NCI-H146 treated with DMSO at 0.1 percent for 48 hours (cell line): ENCODE results near the gene ANKRD30A.
A peak's percentile ranks its signal among the peaks of the same experiment; 100 is the strongest.
"Not testable (repeated sequence)": the region's sequence is repeated elsewhere in the genome, so short reads cannot be mapped to it uniquely, and the experiment has no call there.

ENCODE experiments used
- DNase-seq: peaks from one replicate; lab custom pipeline; 2025; ENCODE audit not compliant: unreplicated experiment; lab: John Stamatoyannopoulos, UW

The ANKRD30A gene

DNA sequence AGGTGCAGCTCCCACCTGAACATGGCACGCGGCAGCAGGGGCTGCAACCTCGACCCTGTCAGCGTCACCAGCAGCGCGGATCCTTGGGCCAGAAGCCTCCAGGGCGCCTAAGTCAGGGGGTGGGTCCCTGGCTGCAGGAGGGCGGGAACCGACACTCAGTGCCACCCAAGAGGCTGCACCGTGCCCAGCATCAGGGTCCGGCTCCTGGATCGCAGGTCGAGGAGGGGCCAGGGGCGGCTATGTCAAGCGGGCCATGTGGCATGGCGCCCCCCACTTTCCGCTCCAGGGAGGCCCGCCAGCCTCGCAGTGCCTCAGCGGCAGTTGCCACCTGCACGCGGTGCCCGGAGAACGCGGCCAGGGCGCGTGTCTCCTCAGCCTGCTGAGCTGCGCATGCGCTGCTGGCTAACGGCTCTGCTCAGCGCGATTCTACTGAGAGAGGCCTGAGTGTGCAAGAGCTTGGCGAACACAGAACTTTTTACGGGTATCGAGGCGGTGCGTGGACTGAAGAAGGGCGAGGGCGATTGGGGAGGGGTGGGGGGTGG lies at the start of gene ANKRD30A:
Gene ANKRD30A, plus strand, starts transcription at position 408 of the 542 bp plus-strand sequence. CDS start 190 bp downstream, outside the sequence.
- DNase-seq, result no peak

DNA sequence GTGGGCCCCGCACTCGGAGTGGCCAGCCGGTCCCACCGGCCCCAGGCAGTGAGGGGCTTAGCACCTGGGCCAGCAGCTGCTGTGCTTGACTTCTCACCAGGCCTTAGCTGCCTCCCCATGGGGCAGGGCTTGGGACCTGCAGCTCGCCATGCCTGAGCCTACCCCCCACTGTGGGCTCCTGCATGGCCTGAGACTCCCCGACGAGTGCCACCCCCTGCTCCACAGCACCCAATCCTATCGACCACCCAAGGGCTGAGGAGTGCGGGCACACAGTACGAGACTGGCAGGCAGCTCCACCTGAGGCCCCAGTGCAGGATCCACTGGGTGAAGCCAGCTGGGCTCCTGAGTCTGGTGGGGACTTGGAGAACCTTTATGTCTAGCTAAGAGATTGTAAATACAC lies 49.3 kb upstream of the ANKRD30A start:
- DNase-seq, result not testable (repeated sequence)

DNA sequence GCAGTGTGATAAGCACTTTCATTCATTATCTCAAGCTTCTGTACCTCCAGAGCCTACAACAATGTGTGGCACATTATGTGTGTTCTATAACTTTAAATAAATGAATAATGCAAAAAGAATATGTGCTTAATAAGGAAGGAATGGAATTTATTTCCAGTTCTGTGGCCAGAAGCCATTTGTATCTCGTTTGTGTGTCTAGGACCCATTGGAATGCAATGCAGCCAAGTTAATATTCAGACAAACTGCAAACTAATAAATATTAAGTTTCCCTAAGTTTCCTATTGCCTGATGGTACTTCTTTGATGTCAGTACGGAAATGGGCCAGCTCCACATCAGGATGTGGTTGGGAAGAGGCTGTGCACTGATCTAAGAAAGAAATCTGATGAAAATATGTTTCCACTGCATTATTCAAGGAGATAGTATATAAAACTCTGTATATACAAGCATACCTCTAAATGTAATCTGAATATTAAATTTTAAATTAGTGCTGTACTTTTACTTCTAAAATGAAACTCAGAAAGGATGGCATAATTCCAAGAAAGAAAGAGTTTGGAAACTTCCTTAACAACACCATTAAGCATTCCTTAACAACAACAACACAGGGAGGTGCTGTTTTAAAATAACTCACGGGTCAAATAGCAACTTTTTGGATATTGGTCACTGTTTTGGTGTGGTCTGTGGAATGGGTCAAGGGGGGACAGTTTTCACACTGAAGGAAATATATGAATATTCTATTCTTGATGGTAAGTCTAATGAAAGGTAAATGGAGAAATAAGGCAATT lies 29.4 kb upstream of the ANKRD30A start:
- no peak for DNase-seq

- DNase-seq, result no peak
These were observed 24.1 kb upstream of the ANKRD30A start for GRCh38 chr10:37101261-37101660.

GRCh38 chr10:37109000-37109399 lies 16.4 kb upstream of the ANKRD30A start:
- DNase-seq, result no peak

- no peak for DNase-seq
These were observed 866 bp upstream of the ANKRD30A start for GRCh38 chr10:37124532-37124931.

DNA sequence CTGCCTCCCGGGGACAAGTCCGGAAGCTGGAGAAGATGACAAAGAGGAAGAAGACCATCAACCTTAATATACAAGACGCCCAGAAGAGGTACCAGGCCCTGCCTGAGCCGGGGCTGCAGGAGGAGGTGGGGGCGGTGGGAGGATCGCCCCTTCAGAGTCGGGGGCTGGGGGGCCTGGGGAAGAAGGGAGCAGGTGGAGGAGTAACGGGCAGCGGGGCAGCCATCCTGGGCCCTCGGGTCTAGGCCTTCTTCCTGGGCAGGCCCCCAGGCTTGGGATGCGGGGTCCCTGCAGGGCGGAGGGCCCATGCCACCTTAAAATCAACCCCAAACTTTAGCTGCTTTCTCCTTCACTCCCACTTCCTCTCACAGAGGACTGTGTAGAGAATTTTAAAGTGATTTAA lies 523 bp downstream of the ANKRD30A start:
- DNase-seq, result no peak

DNA sequence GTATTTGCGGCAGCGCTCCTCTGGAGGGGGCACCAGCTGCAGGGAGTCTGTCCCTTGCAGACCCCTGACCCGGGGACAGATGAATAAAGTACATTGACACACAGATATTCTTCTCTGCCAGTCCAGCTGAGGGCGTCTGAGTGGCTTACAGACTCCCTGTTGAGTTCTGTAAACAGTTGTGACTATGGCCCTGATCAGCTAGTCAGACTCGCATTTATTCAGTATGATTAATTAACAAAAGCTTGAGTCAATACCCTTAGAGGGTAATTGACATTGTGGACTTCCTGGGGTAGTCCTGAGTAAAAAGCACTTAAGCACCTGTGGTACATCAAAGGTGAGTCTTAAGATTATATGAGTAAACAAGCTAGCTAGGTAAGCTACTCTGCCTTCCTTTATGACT lies 21.0 kb downstream of the ANKRD30A start:
- peak; percentile 8 for DNase-seq

- DNase-seq, result not testable (repeated sequence)
These were observed 37.0 kb downstream of the ANKRD30A start for GRCh38 chr10:37162430-37162829.

DNA sequence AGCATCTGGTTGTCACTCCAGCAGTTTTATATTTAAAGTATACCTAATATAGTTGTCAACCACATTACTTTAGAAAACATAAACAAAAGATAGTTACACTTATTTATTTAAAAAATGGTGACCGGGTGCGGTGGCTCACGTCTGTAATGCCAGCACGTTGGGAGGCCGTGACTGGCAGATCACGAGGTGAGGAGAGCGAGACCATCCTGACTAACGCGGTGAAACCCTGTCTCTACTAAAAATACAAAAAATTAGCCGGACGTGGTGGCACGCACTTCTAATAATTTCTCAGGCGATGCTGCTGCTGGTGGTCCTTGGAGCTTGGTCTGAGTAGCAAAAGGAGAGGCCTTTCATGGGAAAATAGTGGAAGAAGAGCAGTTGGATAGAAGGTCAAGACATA lies 46.5 kb downstream of the ANKRD30A start:
- not testable (repeated sequence) for DNase-seq

DNA sequence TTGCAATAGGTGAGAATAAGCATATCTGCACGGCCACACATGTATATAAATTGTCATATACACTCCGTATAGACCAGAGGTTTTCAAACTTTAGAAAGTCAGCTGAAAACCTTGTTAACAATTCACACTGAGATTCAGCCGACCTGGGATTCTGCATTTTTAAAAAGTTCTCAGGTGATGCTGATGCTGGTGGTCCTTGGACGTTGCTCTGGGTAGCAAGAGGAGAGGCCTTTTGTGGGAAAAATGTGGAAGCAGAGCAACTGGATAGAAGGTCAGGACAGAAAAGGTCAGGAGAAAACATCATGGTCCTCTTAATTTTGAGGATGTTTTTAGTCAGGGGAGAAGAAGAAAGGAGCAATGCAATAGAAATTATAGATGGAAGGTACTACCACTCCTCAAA lies 52.9 kb downstream of the ANKRD30A start:
- DNase-seq, result not testable (repeated sequence)

- DNase-seq, result not testable (repeated sequence)
These were observed 57.3 kb downstream of the ANKRD30A start for GRCh38 chr10:37182719-37183118.

DNA sequence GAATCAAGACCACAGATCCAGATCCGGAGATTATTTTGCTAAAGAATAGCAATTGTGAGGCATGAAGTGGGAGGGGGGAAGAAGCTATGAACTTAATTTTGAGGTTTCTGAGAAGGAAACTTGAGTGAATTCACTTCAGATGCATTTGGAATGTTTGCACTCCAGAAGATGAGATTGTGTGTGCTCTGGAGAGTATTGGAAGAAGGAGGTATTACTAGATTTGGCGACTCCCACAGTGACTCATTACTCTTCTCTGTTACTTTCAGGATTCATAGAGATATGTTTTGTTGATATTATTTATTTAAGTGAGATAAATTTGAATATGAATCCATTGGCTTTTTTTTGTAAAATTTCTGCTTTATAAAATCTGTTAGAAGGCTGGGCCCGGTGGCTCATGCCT lies 80.7 kb downstream of the ANKRD30A start:
- DNase-seq, result no peak

DNA sequence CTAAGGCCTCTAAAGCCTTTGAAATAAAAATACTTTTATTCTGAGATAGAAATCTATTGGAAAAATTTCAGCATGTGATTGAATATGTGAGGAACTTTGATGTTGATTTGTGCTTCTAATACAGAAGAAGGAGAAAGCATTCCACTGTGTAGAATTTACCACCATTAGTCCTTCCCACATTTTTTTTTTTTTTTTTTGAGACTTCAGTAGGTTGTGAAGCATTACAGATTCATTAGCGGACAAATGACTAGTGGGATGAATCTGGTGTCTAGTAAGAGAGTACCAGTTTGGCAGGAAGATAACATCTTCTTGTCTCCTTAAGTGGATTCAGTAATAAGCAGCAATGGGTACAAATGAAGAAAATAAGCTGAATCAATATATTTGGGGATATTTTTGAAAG lies 95.5 kb downstream of the ANKRD30A start:
- no peak for DNase-seq

DNA sequence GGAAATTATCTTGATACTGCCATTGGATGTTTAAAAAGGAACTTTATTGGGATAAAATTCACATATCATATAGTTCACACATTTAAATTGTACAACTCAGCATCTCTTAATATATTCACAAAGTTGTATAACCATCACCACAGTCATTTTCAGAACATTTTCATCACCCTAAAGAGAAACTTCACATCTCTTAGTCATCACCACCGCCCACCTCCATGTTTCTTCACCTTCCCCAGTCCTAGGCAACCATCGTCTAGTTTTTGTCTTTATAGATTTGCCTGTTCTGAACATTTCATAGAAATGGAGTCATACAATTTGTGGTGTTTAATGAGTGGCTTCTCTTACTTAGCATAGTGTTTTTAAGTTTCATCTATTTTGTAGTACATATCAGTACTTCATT lies 96.6 kb downstream of the ANKRD30A start:
- DNase-seq, result no peak

DNA sequence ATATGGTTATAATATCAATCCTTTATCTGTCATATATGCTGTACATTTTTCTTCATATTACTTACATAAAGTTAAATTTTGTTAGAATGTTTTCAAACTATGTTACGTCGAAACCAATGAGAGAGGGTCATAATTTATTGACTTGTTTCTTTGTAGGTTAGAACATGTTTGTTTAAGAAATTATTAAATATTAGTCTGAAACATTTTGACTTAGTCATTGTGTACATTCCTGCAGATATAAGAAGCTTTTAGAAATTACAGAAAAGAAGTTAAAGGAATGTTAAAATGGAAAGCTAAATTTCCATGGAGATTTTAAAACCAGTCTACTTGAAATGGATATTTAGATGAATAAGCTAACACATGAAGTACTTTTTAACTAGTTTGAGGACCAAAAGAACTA lies 99.8 kb downstream of the ANKRD30A start:
- no peak for DNase-seq

DNA sequence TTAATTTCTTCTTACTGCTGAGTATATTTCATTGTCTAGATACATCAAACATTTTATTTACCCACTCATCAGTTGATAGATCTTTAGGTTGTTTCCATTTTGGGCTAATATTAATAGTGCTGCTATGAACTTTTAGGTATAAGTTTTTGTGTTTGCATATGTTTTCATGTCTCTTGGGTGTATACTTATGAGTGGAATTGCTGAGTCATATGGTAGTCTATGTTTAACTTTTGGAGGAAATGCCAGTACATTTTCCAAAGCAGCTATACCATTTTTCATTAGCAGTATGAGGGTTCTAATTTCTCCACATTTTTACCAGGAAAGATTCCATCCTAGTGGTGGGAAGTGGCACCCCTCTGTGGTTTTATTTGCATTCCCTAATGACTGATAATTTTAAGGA lies 101.1 kb downstream of the ANKRD30A start:
- DNase-seq, result no peak

DNA sequence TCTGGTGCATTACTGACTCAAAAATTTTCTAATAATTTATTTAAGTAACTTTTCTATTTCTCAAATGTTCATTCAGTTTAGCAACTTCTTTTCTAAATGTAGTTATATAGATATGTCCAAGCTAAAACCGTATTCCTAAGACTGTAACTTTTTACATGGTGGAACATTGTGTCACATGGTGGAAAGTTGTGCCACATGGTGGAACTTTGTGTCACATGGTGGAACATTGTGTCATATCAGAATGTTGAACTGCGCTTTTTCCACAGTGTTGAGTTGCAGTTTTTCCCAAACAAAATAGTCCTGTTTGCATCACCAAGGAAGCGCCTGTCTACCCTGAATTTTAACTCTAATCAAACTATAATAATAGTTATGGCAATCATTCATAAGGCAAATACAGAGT lies 109.3 kb downstream of the ANKRD30A start:
- no peak for DNase-seq

GRCh38 chr10:37236093-37236492 lies 110.7 kb downstream of the ANKRD30A start:
- DNase-seq, result no peak

- DNase-seq, result no peak
These were observed 114.8 kb downstream of the ANKRD30A start for GRCh38 chr10:37240223-37240622.

GRCh38 chr10:37246637-37247036 lies 121.2 kb downstream of the ANKRD30A start:
- no peak for DNase-seq

DNA sequence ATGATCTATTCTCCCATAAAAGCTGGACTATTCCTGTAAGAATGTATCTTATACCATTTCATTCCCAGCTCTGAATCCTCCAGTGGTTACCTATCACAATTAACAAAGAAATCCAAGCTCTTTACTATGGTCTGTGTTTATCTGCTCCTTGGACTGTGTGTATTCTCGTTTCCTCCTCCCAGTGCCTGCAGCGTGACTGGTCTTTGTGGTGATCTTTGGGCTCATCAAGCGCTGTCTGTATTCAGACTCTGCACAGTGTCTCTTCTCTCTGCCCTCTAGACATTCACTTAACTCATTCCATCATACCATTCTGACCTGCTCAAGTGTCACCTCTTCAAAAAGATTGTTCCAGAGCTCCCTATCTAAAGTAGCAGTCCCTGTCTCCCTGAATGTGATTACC lies 130.4 kb downstream of the ANKRD30A start:
- not testable (repeated sequence) for DNase-seq

GRCh38 chr10:37263304-37263703 lies 137.9 kb downstream of the ANKRD30A start:
- no peak for DNase-seq
